DMS153 treated with DMSO at 0.1 percent for 48 hours (cell line): ENCODE data around the gene KLK5.
"Not testable (repeated sequence)": the region's sequence is repeated elsewhere in the genome, so short reads cannot be mapped to it uniquely, and the experiment has no call there.

Experiments used
- DNase-seq: peaks from one replicate; lab custom pipeline; 2025; ENCODE audit not compliant: unreplicated experiment; lab: John Stamatoyannopoulos, UW

Gene KLK5, protein sequence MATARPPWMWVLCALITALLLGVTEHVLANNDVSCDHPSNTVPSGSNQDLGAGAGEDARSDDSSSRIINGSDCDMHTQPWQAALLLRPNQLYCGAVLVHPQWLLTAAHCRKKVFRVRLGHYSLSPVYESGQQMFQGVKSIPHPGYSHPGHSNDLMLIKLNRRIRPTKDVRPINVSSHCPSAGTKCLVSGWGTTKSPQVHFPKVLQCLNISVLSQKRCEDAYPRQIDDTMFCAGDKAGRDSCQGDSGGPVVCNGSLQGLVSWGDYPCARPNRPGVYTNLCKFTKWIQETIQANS

GRCh38 chr19:50952910-50953309 is at the start of gene KLK5:
Gene KLK5 (minus strand): TSS chr19:50953038. CDS start chr19:50952657, 381 bp downstream.
- no peak for DNase-seq

- no peak for DNase-seq
Observed at GRCh38 chr19:51002089-51002532, 49.3 kb upstream of the KLK5 start.

GRCh38 chr19:51001515-51001914 is 48.7 kb upstream of the KLK5 start, which contains the start of gene KLK8:
Gene KLK8 (minus strand): TSS chr19:51001604. CDS start chr19:51001167, 437 bp downstream.
- no peak for DNase-seq

DNA sequence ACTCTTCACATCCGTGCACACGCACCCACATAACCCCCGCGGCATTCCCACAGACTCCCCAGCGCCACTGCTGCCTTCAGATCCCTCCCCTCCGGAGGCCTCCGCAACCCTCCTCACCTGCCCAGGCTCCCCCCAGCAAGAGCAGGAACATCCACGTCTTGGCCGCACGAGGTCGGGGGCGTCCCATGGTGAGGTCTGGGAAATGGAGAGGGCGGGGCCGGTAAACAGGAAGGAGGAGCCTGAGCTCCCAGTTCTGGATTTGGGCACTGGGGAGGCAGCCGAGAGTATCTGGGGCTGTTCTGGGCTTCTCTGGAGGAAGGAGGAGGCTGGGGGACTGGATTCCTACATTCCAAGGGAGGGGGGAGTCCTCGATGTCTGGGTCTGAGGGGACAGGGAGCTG is 48.1 kb upstream of the KLK5 start:
- DNase-seq, result no peak

- no peak for DNase-seq
Observed at GRCh38 chr19:51000426-51000825, 47.6 kb upstream of the KLK5 start.

DNA sequence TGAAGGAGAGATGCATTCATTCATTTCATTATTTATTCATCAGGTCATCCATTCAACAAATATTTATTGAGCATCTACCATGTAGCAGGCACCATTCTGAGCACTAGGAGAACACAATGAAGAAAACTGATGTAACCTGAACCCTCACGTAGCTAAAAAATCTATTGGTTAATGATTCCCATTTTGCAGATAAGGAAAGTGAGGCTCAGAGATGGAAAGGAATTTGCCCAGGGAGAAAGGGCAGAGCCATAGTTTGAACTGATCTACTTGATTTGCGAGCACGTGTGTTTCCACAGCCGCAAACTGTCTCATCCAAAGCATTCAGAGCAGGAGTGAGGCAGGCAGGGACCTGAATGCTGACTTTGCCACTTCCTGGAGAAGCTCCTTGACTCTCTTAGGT is 45.8 kb upstream of the KLK5 start:
- no peak for DNase-seq

- no peak for DNase-seq
Observed at GRCh38 chr19:50998061-50998460, 45.2 kb upstream of the KLK5 start.

- no peak for DNase-seq
Observed at GRCh38 chr19:50994129-50994528, 41.3 kb upstream of the KLK5 start.

DNA sequence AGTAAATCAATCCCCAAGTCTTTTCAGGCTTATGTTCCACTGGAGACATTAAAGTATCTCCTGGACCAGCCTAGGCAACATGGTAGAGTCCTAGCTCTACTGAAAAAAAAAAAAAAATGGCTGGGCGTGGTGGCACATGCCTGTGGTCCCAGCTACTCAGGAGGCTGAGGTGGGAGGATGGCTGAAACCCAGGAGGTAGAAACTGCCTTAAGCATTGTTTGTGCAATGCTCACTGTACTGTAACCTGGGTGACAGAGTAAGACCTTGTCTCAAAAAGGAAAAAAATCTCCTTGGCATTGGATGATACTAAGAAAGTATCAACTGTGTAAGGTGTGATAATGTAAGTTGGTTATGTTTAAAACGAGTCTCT is 39.8 kb upstream of the KLK5 start:
- no peak for DNase-seq

GRCh38 chr19:50984416-50984815 is 31.6 kb upstream of the KLK5 start:
- DNase-seq, result not testable (repeated sequence)

DNA sequence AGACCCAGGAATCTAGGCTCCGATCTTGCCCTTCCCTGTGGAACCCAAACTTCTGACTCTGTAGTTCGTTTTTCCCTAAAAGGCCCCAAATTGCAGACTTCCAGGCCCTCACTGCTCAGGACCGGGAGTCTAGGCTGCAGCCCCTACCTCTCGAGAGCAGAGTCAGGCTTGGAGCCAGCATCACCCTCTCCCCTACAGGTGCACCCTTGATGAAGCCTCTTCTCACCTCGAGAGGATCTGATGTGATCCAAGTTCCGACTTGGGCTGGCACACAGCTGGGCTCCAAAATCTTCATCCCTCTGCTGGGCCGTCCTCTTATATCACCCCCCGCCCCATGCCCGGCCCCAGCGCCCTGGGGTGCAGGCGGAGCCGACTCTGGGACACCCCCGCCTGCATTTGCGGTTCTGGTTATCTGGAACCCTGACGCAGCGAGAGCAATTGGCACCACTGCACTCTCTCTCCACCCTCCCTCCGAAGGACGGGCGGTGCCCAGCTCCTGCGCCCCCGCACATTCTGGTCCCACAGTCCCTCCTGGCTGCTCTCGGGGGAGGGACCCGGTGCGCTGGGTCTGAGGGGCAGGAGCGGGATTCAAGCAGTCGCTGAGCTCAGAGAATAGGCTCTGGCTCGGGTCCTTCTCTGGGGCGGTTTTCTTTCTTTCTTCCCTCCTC is 30.9 kb upstream of the KLK5 start, which contains the start of gene KLK7:
Gene KLK7, minus strand, starts transcription at position 293 of the 668 bp plus-strand sequence. CDS start 1,518 bp downstream, outside the sequence.
- no peak for DNase-seq

DNA sequence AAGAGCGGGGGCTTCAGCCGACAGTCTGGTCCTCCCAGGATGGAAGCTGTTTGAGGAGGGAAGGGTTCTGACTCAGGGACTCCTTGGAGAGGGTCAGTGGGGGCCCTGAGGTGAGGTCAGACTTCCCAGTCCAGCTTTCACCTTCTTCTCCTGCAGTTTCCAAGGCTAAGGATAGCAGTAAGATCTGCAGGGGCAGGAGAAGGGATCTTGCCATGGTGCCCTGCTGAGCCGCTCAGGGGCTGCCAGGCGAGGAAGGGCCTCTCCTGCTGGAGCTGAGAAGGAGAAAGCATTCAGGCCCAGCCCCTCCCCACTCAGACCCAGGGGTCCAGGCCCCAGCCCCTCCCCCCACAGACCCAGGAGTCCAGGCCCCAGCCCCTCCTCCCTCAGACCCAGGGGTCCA is 29.3 kb upstream of the KLK5 start:
- DNase-seq, result no peak

DNA sequence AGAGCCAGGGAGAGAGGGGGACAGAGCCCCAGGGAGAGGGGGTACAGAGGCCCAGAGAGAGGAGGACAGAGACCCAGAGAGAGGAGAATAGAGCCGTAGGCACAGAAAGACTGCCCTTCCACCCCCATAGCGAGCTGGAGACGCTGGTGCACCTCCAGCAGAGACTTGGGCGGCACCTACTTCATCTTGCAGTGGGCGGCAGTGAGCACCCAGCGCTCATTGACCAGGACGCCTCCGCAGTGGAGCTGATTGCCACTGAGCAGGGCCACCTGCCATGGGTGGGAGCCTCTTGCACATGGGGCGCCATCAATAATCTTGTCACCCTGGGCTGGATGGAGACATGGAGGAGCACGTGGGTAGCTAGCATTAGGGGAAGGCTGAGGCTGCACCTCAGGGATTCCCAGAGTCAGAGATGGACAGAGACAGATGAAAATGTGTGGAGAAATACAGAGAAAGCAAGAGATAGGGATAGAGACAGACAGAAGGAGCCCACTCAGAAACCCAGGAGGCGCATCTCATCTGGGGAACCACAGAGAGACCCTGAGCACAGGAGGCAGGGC is 28.8 kb upstream of the KLK5 start:
- DNase-seq, result no peak

DNA sequence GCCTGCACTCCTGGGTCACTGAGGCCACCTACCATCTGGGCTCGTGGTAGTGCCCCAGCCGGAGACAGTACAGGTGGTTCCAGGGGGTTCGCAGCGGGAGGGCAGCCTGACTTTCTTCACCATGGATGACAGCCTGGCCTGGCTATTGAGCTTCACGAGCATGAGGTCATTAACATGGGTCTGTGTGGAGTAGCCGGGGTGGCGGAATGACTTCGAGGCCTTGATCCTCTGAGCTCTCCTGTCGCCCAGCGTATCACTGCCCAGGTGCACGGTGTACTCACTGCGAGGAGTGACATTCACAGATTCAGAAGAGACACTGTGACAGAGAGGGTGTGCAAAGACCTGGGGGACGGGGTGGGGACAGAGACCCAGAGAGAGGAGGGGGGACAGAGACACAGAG is 27.4 kb upstream of the KLK5 start:
- no peak for DNase-seq

DNA sequence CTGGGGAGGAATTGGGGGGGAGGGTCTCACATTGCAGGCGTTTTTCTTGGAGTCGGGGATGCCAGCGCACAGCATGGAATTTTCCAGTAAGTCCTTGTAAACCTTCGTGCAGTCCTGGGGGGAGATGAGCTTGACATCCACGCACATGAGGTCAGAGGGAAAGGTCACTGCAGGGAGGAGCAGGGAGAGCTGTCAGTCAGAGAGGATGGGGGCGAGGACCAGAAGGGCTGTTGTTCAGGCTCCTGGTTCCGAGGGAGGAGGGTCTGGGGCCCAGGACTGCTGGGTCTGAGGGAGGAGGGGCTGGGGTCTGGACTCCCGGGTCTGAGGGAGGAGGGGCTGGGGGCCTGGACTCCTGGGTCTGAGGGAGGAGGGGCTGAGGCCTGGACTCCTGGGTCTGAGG is 26.9 kb upstream of the KLK5 start:
- DNase-seq, result no peak

DNA sequence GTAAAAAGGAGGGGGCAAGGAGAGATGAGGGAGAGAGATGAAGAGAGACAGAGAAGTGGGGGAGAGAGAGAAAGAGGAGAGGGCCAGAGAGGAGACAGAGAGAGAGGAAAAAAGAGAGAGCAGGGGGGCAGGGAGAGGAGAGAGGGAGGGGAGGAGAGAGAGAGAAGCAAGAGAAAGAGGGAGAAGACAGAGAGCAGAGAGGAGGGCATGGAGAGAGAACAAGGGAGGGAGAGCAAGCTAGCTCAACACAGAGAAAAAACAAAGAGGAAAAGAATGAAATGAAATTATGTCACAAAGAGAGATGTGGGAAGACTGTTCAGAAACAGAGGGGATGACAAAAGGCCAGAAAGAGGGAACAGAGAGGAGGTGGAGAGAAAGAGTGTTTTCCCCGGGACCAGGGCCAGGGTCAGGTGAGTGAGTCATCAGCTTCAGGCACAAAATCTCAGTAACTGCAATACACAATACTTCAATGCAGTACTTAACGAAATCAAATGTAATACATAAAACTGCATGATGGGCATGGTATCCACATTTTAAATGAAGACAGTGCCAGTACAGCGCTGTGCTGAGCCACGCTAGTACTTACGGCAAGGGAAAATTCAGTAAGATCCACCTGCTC is 26.0 kb upstream of the KLK5 start:
- no peak for DNase-seq

- no peak for DNase-seq
Observed at GRCh38 chr19:50977626-50978025, 24.8 kb upstream of the KLK5 start.

GRCh38 chr19:50975766-50976165 is 22.9 kb upstream of the KLK5 start:
- no peak for DNase-seq

GRCh38 chr19:50974702-50975556 is 22.1 kb upstream of the KLK5 start:
- no peak for DNase-seq

DNA sequence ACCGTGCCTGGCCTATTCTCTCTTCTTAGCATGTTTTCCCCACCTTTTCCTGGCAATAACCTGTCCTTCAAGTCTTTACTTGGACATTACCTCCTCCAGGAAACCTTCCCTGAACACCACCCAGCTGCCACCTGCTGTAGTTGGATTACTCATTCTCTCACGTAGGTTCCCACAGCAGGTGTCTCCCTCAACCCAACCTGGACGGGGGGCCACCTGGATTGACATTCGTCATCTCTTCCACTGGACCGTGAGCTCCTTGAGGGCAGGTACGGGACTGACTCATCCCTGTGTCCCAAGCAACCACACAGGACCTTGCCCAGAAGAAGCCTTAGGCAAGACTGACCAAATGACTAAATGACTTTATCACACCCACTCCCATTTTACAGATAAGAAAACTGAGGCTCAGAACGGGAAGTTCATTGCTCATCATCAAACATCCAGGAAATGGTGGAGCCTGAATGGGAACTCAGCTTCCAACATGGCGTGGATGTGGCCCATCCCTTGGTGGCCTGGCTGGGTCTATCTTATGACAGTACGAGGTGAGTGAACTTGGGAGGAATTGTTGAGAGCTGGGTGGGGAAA is 20.0 kb upstream of the KLK5 start:
- DNase-seq, result no peak
